Measurements from ENCODE around the gene PDIK1L.

Gene PDIK1L

DNA sequence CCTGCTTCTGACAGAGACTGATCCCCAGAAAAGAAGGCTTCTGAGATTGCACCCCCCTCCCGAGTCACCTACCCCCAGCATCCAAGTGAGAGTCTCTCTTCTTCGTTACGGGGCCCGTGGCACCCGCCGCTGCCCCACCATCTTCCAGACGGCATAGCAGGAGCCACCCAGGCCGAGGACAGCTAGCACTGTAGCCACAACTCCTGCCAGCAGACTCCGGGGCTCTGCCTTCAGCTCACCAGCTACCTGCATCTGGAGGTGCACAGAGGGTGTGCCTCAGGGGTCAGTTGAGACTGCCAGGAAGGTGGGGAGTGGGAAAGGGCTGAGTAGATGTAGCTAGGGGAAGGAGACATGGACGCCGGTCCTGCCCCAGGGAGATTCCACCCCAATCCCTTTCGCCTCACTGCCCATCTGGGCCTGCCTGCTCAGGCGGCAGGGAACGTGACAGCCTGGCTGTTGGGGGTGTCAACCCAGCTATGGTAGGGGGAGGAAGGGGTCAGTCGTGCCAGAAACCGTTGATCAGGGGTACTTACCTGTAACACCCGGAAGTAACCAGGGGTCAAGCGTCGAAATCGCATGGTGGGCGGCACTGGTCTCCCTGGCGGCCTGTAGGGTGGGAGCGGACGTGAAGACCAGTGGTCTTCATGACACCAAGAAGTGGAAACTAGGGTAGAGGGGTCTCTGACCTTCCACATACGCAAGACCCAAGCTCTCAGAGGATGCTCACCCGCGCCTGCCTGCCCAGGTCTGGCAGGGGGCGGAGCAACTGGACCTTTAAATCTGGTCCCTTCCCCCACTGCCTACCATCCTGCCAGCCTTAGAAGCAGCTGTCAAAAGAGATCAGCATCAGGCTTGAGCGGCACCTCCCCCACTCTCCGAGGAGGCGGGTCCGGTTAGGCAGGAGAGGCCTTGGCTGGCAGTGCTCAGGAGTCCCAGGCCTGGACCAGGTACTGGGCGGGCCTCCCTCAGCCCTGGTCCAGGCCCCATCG is 59.8 kb downstream of the PDIK1L start, which contains the start of gene ZNF593OS:
Gene ZNF593OS, minus strand, starts transcription at position 749 of the 989 bp plus-strand sequence. Its CDS starts 171 bp downstream, at position 578.
- DNase-seq (ENCODE audit: low read depth): no peak

Measured in activated T-cell treated with anti-CD3 and anti-CD28 coated beads for 48 hours (primary cell).